HG03103 (cell line): ENCODE measurements around the gene RREB1.

ENCODE experiments used
- ATAC-seq: cut with Tn5 transposase; IDR thresholded peaks from one replicate; pipeline ENCODE4 v1.9.1; 2021; ENCODE audit warnings: low read depth; ENCODE audit not compliant: unreplicated experiment

RREB1 gene

DNA sequence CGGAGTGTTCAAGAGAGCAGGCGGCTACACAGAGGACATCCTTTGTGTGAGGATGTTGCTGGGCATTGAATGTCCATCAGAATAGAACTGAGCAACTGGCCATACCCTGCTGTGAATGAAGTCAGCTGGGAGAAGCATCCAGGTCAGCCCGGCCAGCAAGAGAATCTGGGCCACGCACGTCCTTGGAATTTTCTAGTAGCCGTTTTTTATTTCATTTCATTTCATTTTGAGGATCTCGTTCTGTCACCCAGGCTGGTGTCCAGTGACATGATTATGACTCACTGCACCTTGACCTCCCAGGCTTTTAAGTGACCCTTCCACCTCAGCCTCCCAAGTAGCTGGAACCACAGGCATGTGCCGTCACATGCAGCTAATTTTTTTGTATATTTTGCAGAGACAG, 107.4 kb downstream of the RREB1 start:
- ATAC-seq: no peak

- no peak for ATAC-seq
Measured at GRCh38 chr6:7215798-7216231, 108.1 kb downstream of the RREB1 start.

DNA sequence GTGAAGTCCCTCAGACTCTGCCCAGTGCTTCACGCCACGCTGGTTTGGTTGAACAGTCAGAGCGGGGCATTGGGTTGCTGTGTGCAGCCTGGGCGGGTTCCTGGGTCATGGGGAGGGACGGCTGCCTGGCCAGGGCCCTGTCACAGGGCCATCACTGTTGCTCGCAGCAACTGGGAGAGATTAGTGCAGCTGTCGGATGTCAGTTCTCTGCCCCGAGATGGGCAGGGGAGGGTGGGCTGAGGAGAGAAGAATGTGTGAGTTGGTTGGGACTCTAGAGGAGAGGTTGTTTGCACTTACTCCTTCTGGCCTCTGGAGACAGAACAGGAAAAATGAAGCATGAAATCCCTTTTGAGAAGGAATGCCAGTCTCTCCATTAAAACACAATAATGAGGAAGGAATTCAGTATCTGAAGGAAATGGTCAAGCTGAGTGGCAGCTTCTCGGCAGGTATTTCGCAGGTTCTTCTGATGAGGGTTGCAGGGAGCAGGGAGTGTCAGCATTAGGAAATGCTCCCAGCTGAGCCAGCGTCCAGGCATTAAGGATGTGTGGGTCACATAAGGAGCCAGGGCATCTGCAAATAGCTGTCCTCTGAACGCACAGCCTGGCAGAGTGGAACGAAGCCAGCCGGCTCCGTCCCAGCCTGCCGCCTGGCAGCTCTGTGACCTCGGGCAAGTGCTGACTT, 109.3 kb downstream of the RREB1 start:
- no peak for ATAC-seq

DNA sequence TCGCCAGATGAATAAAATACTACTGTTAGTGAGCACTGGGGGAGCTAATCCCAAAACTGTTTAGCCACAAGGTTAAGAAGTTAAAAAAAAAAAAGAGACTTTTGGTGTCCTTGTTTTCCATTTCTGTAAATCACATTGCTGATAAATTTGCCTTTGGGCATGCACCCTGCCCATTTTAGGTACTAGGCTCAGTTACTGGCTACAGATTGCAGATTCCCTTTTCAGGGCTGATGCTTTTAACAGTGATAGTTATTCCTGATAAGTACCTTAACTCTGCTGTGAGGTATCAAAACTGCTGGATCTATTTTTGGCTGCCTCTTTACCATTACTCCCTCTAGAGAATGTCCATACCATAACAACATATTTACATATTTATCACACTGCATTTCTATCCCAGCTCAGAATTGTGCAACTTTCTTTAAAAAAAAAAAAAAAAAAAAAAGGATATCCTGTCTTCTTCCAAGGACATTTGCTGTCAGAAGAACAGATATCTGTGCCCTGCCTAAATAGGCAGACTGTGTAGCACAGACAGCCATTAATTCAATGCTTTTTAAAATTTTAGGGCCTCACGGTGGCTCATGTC, 110.7 kb downstream of the RREB1 start:
- ATAC-seq: no peak

GRCh38 chr6:7219310-7219709, 111.5 kb downstream of the RREB1 start:
- no peak for ATAC-seq

DNA sequence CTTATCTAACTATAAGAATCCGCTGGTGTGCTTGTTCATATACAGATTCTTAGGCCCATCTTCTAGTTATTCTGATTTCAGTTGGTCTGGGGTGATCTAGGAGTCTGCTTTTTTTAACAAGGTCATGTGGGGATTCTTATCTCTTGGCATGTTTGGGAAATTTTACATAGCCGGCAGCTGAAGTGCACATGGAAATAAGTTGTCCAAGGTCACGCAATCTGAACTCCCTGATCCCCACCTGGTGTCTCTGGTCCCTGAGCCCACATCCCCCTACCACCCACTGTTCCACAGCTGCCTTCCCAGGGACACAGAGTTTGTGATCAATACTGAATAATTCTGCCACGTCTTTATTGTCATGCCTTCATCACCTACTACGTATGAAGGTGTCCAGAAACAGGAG, 114.4 kb downstream of the RREB1 start:
- no peak for ATAC-seq

DNA sequence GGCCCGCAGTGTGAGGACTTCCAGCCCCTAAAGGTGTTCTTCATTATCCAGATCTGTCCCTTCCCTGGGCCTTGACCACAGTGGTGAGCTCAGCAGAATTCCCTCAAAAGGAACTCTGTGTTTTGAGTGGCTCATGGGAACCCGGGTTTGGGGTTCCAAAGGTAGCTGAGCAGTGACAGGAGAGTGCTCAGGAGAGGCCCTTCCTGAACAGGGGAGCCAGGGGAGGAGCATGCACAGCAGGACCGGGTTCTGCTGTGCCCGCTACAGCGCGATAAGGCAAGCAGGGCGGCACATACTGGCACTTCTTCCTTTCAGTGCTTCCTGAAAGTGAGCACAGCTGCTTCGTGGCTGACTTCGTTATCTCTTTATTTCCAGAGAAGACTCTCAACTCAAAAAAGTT, 117.0 kb downstream of the RREB1 start:
- ATAC-seq: no peak

GRCh38 chr6:7228662-7229375, 121.1 kb downstream of the RREB1 start:
- no peak for ATAC-seq

GRCh38 chr6:7229376-7230326, 121.9 kb downstream of the RREB1 start:
- ATAC-seq: no peak

DNA sequence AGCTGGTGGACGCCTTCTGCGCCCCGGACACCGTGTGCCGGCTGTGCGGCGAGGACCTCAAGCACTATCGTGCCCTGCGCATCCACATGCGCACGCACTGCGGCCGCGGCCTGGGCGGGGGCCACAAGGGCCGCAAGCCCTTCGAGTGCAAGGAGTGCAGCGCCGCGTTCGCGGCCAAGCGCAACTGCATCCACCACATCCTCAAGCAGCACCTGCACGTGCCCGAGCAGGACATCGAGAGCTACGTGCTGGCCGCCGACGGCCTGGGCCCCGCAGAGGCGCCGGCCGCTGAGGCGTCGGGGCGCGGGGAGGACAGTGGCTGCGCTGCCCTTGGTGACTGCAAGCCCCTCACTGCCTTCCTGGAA, 122.5 kb downstream of the RREB1 start:
- ATAC-seq: no peak

DNA sequence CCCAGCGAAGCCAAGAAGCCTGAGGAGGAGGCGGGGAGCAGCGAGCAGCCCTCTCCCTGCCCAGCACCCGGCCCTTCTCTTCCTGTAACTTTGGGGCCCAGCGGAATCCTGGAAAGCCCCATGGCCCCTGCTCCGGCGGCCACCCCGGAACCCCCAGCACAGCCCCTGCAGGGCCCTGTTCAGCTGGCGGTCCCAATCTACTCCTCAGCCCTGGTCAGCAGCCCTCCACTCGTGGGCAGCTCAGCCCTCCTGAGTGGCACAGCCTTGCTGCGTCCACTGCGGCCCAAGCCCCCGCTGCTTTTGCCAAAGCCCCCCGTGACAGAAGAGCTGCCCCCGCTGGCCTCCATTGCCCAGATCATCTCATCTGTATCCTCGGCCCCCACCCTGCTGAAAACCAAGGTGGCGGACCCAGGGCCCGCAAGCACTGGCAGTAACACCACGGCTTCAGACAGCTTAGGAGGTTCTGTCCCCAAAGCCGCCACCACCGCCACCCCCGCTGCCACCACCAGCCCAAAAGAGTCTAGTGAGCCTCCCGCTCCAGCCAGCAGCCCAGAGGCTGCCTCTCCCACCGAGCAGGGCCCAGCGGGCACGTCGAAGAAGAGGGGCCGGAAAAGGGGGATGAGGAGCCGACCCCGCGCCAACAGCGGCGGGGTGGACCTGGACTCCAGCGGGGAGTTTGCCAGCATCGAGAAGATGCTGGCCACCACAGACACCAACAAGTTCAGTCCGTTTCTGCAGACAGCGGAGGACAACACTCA, 123.4 kb downstream of the RREB1 start:
- no peak for ATAC-seq

- ATAC-seq: no peak
Measured at GRCh38 chr6:7232351-7232750, 124.6 kb downstream of the RREB1 start.

DNA sequence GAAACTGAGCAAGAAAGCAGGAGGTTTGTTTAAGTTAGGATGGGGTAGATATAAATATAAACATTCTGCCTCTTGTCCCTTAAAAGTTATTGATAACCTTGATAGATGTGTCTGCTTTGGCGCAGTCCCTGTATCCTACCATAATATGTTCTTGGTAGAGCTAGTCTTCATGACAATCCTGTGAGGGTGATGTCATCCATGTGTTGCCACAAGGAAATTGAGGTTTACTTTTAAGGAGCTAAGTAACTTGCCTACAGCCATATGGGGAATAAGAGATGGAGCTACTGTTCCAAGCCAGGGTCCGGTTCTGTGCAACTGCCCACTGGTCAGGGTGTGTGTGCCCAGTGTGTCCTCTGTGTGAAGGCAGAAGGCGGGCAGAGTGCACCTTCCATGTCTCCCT, 126.8 kb downstream of the RREB1 start:
- ATAC-seq: no peak

DNA sequence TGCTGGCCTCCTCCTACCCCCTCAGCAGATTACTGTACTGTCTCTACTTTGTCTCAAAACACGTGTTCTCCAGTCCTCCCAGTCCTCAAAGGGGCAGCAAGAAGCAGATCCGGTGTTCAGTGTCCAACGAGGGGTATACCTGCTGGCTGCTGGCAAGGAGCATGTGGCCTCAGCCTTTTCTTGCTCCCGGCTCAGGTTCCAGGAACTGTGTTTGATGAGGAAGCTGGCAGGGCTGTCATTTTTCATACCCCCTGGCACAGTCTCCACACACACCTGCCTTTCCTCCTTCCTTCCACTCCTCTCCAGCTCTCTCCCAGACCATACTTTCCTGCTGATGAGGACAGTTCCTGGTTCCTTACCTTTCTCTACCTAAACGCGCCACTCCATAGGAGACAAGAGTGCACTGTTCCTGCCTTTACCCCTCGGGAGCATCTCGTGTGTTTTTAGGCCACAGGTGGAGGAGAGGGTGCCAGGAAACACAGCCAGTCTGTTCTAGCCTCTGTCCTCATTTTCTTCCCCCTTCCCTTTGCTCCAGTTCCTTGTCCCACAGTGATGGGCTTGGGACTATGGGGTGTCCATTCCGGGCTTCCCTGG, 128.0 kb downstream of the RREB1 start:
- ATAC-seq: no peak

DNA sequence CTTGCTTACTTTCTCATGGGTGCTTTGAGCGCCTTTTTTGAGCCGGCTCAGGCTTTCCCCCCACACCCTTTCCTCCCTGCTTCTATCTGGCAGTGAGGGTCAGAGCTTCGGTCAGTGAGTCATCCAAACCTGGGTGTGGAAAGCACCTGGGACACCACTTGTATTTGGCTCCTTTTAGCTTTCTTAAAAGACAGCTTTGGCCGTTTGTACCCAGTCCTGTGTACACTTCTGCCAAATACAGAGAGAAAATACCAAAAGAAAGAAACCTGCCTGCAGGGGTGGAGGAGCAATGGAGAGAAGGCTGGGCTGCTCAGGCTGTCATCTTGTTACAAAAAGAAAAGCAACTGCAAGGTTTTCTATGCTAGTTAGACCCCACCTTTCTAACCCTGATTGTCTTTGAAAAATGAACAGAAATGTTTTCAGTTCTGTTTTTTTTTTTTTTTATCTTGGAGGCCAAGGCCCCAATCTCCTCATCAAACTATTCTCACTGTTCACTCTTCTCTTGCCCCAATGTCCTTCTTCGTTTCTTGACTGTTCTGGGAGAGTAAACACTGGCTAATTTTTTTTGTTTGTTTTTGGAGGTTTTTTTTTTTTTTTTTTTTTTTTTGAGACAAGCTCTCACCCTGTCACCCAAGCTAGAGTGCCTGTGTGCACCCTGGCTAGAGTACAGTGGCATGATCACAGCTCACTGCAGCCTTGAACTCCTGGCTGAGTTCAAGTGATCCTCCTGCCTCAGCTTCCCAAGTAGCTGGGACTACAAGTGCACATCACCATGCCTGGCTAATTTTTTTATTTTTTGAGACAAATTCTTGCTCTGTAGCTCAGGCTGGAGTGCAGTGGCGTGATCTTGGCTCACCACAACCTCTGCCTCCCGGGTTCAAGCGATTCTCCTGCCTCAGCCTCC, 128.8 kb downstream of the RREB1 start:
- no peak for ATAC-seq

DNA sequence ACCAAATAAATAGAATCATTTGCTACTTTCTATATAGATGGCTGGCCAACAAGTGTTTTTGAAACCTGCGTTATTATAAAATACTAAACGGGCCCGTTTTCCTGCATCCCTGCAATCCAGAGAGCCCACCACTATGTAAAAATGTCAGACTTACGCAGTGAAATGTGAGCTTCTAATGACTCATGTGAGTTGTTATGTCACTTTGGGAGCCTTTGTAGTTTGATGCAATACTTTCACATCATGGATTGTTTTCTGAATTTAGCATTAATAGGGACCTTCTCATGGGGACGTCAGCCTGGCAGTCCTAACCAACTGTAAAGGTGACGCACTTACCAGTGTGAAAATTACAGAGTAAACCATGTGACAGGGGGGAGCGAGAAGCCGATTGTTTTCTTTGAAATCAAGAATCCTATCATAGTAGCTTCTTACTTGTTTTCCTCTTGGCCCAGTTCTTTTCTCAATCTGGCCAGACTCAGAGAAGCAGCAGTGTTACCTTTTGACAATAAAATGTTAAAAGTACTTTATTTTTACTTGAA, 130.0 kb downstream of the RREB1 start:
- ATAC-seq: no peak

- ATAC-seq: no peak
Measured at GRCh38 chr6:7238526-7238899, 130.8 kb downstream of the RREB1 start.

DNA sequence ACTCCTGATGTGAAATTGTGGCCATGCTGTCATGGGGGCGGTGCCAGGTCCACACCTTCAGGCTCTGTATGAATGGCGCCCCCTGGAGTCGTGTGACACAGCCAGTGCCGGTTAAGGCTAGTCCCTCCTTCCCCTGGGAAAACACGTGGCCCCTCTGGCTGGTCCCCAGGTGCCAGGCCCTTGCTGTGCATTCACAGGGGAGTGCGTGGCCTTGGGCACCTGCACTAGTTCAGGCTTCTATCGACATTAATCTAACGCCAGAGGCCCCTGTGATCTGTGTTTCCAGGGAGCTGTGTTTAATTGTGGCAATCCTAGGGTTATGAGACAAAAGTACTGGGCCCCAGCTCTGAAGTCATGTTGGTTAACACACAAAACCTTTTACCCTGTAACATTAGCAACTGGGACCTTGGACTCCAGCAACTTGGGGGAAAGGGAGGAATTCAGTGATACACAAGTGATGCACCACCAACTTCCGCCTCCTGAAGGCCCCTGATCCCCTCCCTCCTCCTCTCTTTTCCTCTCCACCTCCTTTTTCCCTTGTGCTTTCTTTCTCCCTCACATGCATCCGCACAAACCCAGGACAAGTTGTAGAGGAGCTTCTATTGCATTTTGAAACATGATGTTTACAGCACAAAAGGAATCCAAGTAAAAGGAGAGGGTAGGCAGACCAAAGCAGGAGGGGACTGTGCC, 131.3 kb downstream of the RREB1 start:
- ATAC-seq: no peak
